H9 (cell line): ENCODE results near the gene CDYL. TPM values are rescaled to one million over a fixed set of nuclear protein-coding genes. Genes with fewer than 3 reads are reported as not detected.
A peak's percentile ranks its signal among the peaks of the same experiment; 100 is the strongest.

Experiments
- DNase-seq: peaks from one replicate; pipeline ENCODE4 v3.0.0-alpha.2; 2017
- H2AFZ ChIP-seq: one replicate; pipeline ENCODE4 v1.6.1; 2013; ENCODE audit warnings: mild to moderate bottlenecking, low read length, control low read depth, moderate library complexity
- H2AK5ac ChIP-seq: 2 replicates; pipeline ENCODE4 v1.6.1; 2013; ENCODE audit warnings: low read length, control low read depth, mixed read lengths; ENCODE audit not compliant: insufficient read length
- H2BK120ac ChIP-seq: one replicate; pipeline ENCODE4 v1.6.1; 2013; ENCODE audit warnings: low read depth, mild to moderate bottlenecking, low read length, control low read depth, inconsistent platforms; ENCODE audit not compliant: poor library complexity, severe bottlenecking
- H2BK12ac ChIP-seq: 2 replicates; pipeline ENCODE4 v1.6.1; 2013; ENCODE audit warnings: low read length, control low read depth, mixed read lengths, low read depth; ENCODE audit not compliant: insufficient read length
- H2BK15ac ChIP-seq: 2 replicates; pipeline ENCODE4 v1.6.1; 2013; ENCODE audit warnings: low read depth, low read length, control low read depth
- H2BK20ac ChIP-seq: one replicate; pipeline ENCODE4 v1.6.1; 2013; ENCODE audit warnings: low read depth, mild to moderate bottlenecking, low read length, control low read depth, inconsistent platforms; ENCODE audit not compliant: poor library complexity, severe bottlenecking
- H2BK5ac ChIP-seq: 2 replicates; pipeline ENCODE4 v1.6.1; 2013; ENCODE audit warnings: low read length, control low read depth, mixed read lengths; ENCODE audit not compliant: insufficient read length
- H3K14ac ChIP-seq: 2 replicates; pipeline ENCODE4 v1.6.1; 2013; ENCODE audit warnings: low read length, control low read depth; ENCODE audit not compliant: insufficient read depth
- H3K18ac ChIP-seq: 2 replicates; pipeline ENCODE4 v1.6.1; 2013; ENCODE audit warnings: low read depth, mild to moderate bottlenecking, mixed read lengths, low read length, control low read depth; ENCODE audit not compliant: insufficient read length
- H3K23ac ChIP-seq: 2 replicates; pipeline ENCODE4 v1.6.1; 2013; ENCODE audit warnings: low read length, control low read depth, mixed read lengths, low read depth; ENCODE audit not compliant: insufficient read length
- H3K23me2 ChIP-seq: 2 replicates; pipeline ENCODE4 v1.6.1; 2013; ENCODE audit warnings: low read depth, mild to moderate bottlenecking, mixed read lengths, low read length, control low read depth; ENCODE audit not compliant: insufficient read length, poor library complexity, severe bottlenecking
- H3K27ac ChIP-seq: 2 replicates; pipeline ENCODE4 v1.5.1; 2013; ENCODE audit warnings: low read length, control low read depth, mixed read lengths, low read depth; ENCODE audit not compliant: insufficient read length
- H3K27me3 ChIP-seq: 2 replicates; pipeline ENCODE4 v1.6.1; 2013; ENCODE audit warnings: low read length, control low read depth, inconsistent platforms; ENCODE audit not compliant: insufficient read depth
- H3K4ac ChIP-seq: 2 replicates; pipeline ENCODE4 v1.6.1; 2013; ENCODE audit warnings: low read depth, mild to moderate bottlenecking, control low read depth, inconsistent platforms, low read length, moderate library complexity
- H3K4me1 ChIP-seq: 2 replicates; pipeline ENCODE4 v1.6.1; 2013; ENCODE audit warnings: low read length, control low read depth, inconsistent platforms; ENCODE audit not compliant: insufficient read depth
- H3K4me2 ChIP-seq: 2 replicates; pipeline ENCODE4 v1.6.1; 2013; ENCODE audit warnings: low read length, control low read depth, mixed read lengths; ENCODE audit not compliant: insufficient read length, insufficient read depth
- H3K56ac ChIP-seq: 2 replicates; pipeline ENCODE4 v1.6.1; 2013; ENCODE audit warnings: low read depth, mild to moderate bottlenecking, mixed read lengths, low read length, control low read depth; ENCODE audit not compliant: insufficient read length
- H3K79me1 ChIP-seq: 2 replicates; pipeline ENCODE4 v1.6.1; 2013; ENCODE audit warnings: low read depth, mild to moderate bottlenecking, moderate library complexity, low read length, control low read depth, inconsistent platforms; ENCODE audit not compliant: insufficient read depth, poor library complexity, severe bottlenecking
- H3K79me2 ChIP-seq: 2 replicates; pipeline ENCODE4 v1.6.1; 2013; ENCODE audit warnings: low read length, control low read depth, inconsistent platforms; ENCODE audit not compliant: insufficient read depth
- H3K9ac ChIP-seq: 2 replicates; pipeline ENCODE4 v1.6.1; 2013; ENCODE audit warnings: low read length, control low read depth, mixed read lengths; ENCODE audit not compliant: insufficient read length; ENCODE audit errors: extremely low read depth
- H3K9me3 ChIP-seq: one replicate; pipeline ENCODE4 v1.6.1; 2013; ENCODE audit warnings: low read depth, low read length, inconsistent platforms; ENCODE audit not compliant: control insufficient read depth
- H3T11ph ChIP-seq: one replicate; pipeline ENCODE4 v1.6.1; 2013; ENCODE audit warnings: mild to moderate bottlenecking, low read length, control low read depth, inconsistent platforms
- H4K20me1 ChIP-seq: one replicate; pipeline ENCODE4 v1.6.1; 2013; ENCODE audit not compliant: control insufficient read depth, insufficient read length, insufficient read depth
- H4K5ac ChIP-seq: 2 replicates; pipeline ENCODE4 v1.6.1; 2013; ENCODE audit warnings: low read depth, mild to moderate bottlenecking, mixed read lengths, low read length, control low read depth; ENCODE audit not compliant: insufficient read length
- H4K8ac ChIP-seq: replicated peaks from 2 replicates; pipeline ENCODE4 v1.6.1; 2013; ENCODE audit warnings: low read length, control low read depth, mixed read lengths, low read depth; ENCODE audit not compliant: insufficient read length
- H4K91ac ChIP-seq: 2 replicates; pipeline ENCODE4 v1.6.1; 2013; ENCODE audit warnings: low read depth, mild to moderate bottlenecking, moderate library complexity, mixed read lengths, low read length, control low read depth; ENCODE audit not compliant: insufficient read length
- H3K27ac Mint-ChIP-seq, 3 experiments: 2 replicates in 2 of 3; 3 replicates in 1 of 3; pipeline ENCODE4 v1.8.0; 2020 to 2021; ENCODE audit warnings: mixed read lengths in 3 of 3, mild to moderate bottlenecking in 1 of 3, moderate library complexity in 1 of 3
- H3K27me3 Mint-ChIP-seq: 2 replicates; pipeline ENCODE4 v1.8.0; 2021; ENCODE audit warnings: low read depth, mild to moderate bottlenecking, moderate library complexity, mixed read lengths
- H3K36me3 Mint-ChIP-seq, 3 experiments: 2 replicates in 2 of 3; 3 replicates in 1 of 3; pipeline ENCODE4 v1.8.0; 2020 to 2021; ENCODE audit warnings: low read depth in 3 of 3, mixed read lengths in 3 of 3; ENCODE audit not compliant: insufficient read depth in 1 of 3
- H3K4me1 Mint-ChIP-seq, 2 experiments: 2 replicates each; pipeline ENCODE4 v1.8.0; 2020; ENCODE audit warnings: mixed read lengths in 2 of 2
- H3K4me3 Mint-ChIP-seq, 2 experiments: 2 replicates in 1 of 2; 3 replicates in 1 of 2; pipeline ENCODE4 v1.8.0; 2020 to 2021; ENCODE audit warnings: mild to moderate bottlenecking in 2 of 2, mixed read lengths in 2 of 2, moderate library complexity in 1 of 2
- H3K9me3 Mint-ChIP-seq, 2 experiments: 2 replicates in 1 of 2; 3 replicates in 1 of 2; pipeline ENCODE4 v1.8.0; 2020; ENCODE audit warnings: mild to moderate bottlenecking in 2 of 2, mixed read lengths in 2 of 2, moderate library complexity in 1 of 2
- WGBS: extraction: QIAGEN DNeasy Blood & Tissue Kit; methylation state at CpG from one replicate; pipeline ENCODE4 v1.1.7; 2013; ENCODE audit warnings: missing lambda C conversion rate, low lambda C conversion rate, mixed read lengths; ENCODE audit not compliant: insufficient read length; ENCODE audit errors: extremely low coverage; 5-methylcytosine and 5-hydroxymethylcytosine counted together
- total RNA-seq: library from RNA; stranded (reverse); gene quantifications from 2 replicates; pipeline ENCODE4 v1.2.1, GENCODE V29; 2021
- TF ChIP-seq, protein P1 (sequence below): fragments of 200-600 bp; sonication (generic); conservative IDR thresholded peaks from 3 replicates; pipeline ENCODE4 v1.8.0; 2021; ENCODE audit warnings: antibody characterized with exemption, mild to moderate bottlenecking

CDYL gene
- total RNA-seq, 1 experiment from 2014 or later = 95.0 TPM

DNA sequence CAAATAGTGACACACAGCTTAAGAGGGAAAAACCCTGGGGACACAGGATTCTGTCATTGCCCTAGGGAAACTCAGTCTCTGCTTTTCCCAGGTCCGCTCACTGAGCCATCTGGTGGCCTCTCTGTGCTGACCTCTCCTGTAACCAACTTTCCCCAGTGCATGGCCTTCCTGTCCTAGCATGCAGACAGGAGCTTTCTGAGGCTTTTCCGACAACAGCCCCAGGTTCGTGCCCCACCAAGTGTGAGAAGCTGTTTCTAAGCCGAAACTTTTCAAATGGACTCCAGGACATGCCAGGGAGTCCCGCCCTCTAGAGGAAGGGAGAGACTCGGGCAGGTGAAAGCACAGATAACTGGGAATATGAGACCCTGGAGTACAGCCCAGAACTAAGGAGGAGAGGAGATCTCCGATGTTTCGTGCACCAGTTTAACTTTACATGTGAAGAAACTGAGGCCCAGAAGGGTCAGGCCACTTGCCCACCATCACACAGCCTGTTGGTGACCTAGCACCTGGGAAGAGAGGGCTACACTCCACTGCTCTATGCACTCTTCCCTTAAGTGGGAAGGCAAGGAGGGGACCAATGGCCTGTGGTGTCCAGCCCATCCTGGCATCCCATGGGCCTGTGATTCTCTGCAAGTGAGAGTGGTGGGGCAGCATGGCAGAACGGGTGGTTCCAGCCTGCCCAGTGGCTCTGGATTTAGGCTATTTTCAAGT lies 181.5 kb downstream of the CDYL start:
- H2BK20ac ChIP-seq = no peak overlapping the region
- H2BK15ac ChIP-seq = no peak overlapping the region
- no peaks in the 10 kb centered on the region; the same call in 1 of the 2 replicates for H3K4me1 ChIP-seq
- no peaks in the 10 kb centered on the region for H4K20me1 ChIP-seq
- H4K91ac ChIP-seq = no peak overlapping the region
- H2BK5ac ChIP-seq = no peak overlapping the region
- no peak overlapping the region for H3K9ac ChIP-seq
- peak; percentile 76 for DNase-seq
- WGBS = no CpG with 5 or more reads among the region's 9 CpGs
- H2BK120ac ChIP-seq = no peak overlapping the region
- no peak overlapping the region for H3K56ac ChIP-seq
- no peak overlapping the region for H4K5ac ChIP-seq
- no peak overlapping the region for H3K27ac ChIP-seq
- no peaks in the 10 kb centered on the region for H3K9me3 ChIP-seq
- no peak overlapping the region for H3K14ac ChIP-seq
- Mint-ChIP-seq H3K27me3 (no peaks in the 10 kb centered on the region), H3K9me3 (no peaks in the 10 kb centered on the region), H3K4me1 (peaks cover 12 to 19% of the 10 kb centered on the region in 2 experiments), H3K27ac (peak overlapping the region in 2 of 3 experiments; percentile 36 to 88; a peak in 3 of 7 replicates), H3K36me3 (peaks cover 11 to 32% (median 31%) of the 10 kb centered on the region in 3 experiments; a peak in 6 of 7 replicates), H3K4me3 (no peak overlapping the region)
- no peak overlapping the region for H2AK5ac ChIP-seq
- H2BK12ac ChIP-seq = no peak overlapping the region
- H3K79me2 ChIP-seq = no peaks in the 10 kb centered on the region
- no peak overlapping the region for H3K4ac ChIP-seq
- no peak overlapping the region for H3K23ac ChIP-seq
- TF ChIP-seq, protein P1, sequence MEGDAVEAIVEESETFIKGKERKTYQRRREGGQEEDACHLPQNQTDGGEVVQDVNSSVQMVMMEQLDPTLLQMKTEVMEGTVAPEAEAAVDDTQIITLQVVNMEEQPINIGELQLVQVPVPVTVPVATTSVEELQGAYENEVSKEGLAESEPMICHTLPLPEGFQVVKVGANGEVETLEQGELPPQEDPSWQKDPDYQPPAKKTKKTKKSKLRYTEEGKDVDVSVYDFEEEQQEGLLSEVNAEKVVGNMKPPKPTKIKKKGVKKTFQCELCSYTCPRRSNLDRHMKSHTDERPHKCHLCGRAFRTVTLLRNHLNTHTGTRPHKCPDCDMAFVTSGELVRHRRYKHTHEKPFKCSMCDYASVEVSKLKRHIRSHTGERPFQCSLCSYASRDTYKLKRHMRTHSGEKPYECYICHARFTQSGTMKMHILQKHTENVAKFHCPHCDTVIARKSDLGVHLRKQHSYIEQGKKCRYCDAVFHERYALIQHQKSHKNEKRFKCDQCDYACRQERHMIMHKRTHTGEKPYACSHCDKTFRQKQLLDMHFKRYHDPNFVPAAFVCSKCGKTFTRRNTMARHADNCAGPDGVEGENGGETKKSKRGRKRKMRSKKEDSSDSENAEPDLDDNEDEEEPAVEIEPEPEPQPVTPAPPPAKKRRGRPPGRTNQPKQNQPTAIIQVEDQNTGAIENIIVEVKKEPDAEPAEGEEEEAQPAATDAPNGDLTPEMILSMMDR = peak; percentile 68
- no peak overlapping the region for H2AFZ ChIP-seq
- no peaks in the 10 kb centered on the region for H3K79me1 ChIP-seq
- no peak overlapping the region for H3K4me2 ChIP-seq
- H3T11ph ChIP-seq = no peak overlapping the region
- H3K27me3 ChIP-seq = no peaks in the 10 kb centered on the region
- no peak overlapping the region for H4K8ac ChIP-seq
- no peak overlapping the region for H3K18ac ChIP-seq
- no peaks in the 10 kb centered on the region for H3K23me2 ChIP-seq
